Stimulated activated CD4-positive, alpha-beta T cell treated with anti-CD3 and anti-CD28 coated beads, Interleukin-12 subunit alpha, Interleukin-12 subunit beta, amount 100 ng/mL, for 4 hours (primary cell): ENCODE results near the gene PSMD13.
"Not testable (repeated sequence)": the region's sequence is repeated elsewhere in the genome, so short reads cannot be mapped to it uniquely, and the experiment has no call there.

ENCODE experiments used
- DNase-seq: peaks from one replicate; pipeline ENCODE4 v3.0.0-alpha.2; 2020

PSMD13 gene

DNA sequence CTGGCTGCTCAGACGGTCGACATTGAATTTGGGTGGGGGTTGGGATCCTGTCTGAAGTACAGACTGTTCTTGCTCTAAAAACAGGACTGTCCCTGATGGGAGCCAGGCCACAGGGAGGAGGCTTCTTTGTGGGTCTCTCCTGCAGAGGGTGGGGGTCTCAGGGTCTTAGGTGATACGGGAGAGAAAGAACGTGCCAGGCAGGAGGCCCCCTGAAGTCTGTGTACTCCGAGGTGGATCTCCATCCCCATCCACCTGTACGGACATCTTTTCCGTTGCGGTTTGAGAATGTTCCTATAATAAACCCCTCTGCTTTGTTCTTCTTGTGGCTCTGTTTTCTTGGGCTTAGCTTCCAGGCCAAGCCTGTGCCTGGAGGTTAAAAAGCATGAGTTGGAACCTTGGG is 15.9 kb downstream of the PSMD13 start:
- DNase-seq = no peak

DNA sequence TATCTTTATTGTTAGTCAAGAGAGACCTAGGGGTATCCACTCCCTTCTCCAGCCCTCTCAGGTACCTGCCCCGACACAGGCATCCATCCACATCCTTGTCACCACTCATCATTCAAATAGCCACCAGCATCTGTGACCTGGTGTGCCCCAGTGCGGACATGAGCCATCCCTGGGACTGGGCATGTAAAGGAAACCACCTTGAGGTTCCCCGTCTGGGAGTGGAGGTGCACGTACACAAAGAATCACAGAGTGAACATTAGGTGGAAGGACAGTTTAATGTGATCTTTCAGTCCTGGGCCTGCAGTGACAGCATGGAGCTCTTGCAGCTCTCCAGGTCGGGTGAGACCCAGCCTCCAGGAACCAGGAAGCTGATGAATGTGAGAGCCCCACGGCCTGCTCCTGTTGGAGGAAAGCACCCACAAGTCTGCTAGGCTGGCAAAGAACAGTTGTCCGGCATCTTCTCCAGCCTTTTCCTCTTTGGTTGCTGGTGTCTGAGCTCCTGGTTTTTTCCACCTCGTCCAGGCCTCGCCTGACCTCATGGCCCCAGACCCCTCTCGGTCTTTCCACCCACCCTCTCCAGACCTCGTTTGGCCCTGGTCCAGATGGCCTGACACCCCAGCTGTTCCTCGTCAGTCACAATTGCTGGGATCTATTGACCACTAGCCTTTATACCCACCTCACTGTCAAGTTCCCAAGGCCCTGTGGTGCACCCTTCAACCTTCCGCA is 16.5 kb downstream of the PSMD13 start:
- DNase-seq = no peak

DNA sequence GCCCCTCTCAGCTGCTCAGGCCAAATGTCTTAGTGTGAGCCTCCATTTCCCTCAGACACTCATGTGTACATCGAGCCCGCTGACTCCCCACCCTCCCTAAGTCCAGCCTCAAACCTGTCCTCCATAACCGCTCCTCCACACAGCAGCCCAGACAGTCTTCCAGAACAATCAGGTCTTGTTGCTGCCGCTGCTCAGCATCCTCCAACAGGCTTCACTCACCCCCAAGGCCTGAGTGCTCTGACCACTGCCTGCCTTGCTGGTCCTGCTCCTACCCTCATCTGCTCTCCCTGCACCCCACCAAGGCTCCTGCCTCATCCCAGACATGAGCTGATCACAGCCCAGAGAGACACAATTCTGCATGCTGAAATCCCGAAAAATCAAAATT is 17.1 kb downstream of the PSMD13 start:
- no peak for DNase-seq

DNA sequence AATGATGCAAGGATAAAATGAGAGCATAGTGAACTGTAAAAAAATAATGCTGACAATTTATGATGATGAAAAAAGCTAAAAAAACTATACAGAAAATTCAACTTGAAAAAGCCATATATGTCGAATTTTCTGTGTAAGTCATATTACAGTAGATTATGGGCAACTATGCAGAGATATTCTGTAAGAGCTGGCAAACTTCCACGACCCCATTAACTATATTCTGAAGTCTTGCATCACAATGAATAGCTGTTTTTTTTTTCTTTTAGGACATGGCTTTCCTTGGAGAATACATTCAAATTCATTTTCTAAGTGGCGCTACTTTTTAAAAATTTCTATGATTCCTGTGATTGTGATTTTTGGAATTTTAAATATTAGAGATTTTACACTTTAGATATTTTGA is 18.4 kb downstream of the PSMD13 start:
- no peak for DNase-seq

DNA sequence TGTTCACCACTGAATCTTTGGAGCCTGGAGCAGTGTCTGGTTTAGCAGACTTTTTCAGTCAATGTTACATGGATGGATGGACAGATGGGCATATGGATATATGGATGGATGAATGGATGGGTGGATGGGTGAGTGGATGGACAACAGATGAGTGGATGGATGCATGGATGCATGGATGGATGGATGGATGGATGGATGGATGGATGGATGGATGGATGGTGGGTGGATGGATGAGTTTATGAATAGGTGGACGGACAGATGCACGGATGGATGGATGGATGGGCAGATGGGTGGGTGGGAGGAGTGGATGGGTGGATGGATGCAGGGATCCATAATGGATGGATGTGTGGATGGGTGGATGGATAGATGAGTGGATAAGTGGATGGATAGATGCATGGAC is 19.0 kb downstream of the PSMD13 start:
- DNase-seq = no peak

DNA sequence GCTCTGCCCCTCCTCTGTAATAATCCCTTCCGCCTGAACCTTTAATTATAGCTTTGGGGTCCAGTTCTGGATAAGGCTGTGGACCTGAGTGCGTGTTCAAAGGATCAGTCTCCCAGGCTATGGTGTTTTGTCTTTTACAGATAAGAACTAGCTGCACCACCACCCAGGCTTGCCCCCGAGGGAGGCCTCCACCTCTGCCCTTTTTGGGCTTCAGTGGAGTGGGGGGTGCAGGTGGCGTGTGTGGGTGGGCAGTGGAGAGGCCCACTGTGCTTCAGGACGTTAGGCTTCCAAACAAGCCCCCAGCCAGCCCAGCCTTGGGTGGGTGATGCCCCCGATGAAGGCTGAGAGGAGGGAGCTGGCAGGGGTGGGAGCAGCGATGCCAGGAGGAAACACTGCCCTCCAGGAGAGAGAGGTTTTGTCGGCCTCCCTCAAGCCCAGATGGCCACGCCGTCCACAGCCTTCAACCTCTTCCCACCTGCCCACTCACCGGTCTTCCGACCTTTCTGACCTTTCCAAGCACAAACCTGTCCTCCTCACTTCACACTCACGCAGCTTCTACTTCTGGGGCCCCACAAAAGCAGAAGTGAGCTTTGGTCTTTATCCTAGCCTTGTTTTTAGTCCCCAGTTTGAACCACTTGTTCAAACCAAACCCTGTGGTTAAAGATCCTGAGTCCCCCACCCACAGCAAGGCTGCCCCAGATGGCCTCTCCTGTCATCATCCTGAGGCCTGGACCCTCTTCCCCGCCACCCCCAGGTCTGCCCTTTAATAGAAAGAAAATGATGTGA is 20.4 kb downstream of the PSMD13 start:
- no peak for DNase-seq

DNA sequence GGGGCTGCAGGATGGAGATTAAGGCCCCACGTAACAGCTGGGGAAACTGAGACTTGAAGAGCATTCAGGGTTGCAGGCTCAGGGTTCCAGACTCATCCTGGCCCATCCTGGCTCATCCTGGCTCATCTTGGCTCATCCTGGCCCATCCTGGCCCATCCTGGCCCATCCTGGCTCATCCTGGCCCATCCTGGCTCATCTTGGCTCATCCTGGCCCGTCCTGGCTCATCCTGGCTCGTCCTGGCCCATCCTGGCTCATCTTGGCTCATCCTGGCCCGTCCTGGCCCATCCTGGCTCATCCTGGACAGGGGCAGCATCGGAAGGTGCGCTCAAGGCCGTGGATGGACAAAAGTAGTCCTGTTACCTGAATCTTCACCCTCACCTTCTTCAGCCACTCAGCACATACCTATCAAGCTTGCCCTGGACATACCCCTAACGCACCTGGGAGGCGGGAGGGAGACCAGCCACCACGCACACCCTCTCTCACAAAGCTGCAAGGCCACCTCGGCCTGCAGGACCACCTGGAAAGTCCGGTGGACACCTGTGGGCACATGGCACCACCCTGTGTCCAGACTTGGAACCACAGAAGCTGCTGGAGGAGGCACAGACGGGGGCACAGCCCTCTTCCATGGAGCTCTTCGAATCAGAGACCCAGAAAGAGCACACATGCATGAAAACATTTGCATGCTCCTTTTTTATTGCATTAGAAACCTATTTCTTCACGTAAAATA is 21.2 kb downstream of the PSMD13 start:
- DNase-seq = no peak

DNA sequence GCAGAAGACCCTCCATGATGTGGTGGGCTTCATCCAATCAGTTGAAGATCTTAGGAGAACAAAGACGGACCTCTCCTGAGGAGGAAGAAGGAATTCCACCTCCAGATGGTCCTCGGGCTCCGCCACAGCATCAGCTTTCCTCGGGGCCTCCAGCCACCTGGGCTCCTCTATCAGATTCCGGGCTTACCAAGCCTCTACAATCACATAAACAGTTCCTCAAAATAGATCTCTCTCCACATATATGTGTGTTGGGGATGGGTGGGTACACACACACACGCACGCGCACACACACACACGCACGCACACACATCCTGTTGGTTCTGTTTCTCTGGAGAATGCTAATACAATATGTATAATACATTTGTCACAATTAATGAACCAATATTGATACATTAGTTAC is 22.6 kb downstream of the PSMD13 start:
- DNase-seq = no peak

DNA sequence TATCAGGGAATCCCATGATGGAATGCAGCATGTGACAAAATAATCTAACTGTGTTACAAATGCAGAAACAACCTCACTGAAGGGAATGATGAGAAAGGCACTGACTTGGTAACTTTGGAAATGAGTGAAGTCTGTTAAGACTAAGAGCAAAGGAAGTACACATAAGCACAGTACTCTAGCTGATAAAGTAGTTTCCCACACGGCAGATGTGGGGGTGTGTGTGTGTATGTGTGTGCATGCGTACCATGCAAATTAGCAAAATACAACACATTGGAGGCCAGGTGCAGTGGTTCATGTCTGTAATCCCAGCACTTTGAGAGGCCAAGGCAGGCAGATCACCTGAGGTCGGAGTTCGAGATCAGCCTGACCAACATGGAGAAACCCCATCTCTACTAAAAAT is 24.8 kb downstream of the PSMD13 start:
- DNase-seq = no peak

DNA sequence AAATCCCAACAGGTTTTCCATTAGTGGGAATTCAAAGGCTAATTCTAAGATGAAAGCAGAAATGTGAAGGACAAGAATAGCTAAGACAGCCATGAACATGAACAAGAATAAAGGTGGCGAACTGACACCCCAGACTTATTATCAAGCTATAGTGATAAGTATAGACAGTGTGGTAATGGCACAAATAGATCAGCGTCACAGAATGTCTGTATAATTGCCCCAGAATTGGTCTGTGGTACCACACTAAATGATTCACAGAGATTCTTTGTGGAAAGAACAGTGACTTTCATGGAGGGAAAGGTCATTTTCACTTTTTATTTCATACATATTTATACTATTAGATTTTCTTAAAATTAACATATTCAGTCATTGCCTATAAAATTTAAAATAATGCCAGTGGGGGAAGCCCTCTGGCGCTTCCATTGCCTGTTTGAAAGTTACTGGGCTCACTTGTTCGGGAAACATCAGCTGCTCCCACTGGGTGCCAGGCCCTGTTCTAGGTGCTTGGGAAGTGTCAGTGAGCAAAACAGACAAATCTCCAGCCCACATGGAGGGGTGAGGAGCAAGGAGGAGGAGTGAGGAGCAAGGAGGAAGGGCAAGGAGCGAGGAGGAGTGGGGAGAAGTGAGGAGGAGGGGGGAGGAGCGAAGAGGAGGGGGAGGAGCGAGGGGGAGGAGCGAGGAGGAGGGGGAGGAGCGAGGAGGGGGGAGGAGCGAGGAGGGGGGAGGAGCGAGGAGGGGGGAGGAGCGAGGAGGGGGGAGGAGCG is 30.1 kb downstream of the PSMD13 start:
- no peak for DNase-seq

DNA sequence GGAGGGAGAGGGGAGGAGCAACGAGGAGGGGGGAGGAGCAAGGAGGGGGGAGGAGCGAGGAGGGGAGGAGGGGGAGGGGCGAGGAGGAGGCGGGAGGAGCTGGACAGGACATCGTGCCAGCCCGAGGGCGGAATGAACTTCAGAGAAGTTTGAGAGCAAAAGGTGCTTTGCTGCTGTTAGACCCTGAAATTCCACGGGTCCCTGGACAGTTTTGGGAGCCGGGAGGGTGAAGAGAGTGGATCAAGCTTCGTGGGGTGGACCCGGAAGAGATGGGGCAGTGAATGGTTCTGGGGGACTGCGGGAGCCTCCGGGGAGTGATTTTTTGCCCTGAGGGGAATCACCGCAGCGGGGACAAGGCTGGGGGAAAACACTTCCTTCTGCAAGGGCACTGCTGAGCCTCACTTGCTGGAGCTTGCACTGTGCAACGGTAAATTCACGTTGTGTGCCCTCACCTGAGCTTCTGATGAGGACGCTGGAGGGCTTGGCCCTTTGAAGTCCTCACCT is 30.8 kb downstream of the PSMD13 start:
- peak; percentile 50 for DNase-seq

DNA sequence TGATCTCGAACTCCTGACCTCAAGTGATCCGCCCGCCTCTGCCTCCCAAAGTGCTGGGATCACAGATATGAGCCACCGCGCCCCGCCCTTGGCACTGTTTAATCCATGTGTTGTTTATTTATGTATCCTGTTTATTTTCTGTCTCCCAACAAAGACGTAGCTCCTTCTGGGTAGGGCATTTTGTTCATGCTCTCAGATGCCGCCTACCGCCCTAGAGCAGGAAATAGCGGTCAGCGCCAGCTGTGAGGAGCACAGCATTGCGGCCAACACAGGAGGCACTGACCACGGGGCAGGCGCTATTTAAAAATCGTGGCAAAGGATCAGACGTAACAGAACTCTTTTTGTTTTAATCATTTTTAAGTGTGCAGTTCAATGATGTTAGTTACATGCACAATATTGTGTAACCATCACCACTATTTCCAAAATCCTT is 32.0 kb downstream of the PSMD13 start:
- DNase-seq = not testable (repeated sequence)

DNA sequence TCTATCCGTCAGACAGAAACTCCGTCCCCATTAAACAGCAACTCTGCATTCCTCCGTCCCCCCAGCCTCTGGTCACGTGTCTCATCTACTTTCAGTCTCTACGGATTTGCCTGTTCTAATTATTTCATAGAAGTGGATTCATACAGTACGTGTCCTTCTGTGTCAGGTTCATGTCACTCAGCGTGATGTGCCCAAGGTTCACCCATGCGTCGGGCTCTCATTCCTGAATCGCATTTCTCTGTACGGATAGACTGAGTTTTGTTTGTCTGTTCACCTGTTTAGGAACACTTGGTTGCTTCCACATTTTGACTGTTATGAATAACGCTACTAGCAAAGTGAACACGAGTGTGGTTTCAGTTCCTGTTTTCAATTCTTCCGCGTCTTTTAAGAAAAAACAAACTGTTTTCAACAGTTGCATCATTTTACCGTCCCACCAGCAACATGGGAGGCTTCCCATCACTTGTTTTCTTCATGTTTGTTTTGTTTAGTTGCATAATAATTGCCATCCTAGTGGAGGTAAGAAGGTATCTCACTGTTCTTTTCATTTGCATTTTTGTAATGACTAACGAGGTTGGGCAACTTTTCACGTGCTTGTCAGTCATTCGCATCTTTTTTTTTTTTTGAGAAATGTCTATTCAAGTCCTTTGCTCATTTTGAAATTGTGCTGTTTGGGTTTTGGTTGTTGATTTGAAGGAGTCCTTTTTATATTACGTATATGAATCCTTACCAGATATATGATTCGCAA is 32.5 kb downstream of the PSMD13 start:
- DNase-seq = no peak

DNA sequence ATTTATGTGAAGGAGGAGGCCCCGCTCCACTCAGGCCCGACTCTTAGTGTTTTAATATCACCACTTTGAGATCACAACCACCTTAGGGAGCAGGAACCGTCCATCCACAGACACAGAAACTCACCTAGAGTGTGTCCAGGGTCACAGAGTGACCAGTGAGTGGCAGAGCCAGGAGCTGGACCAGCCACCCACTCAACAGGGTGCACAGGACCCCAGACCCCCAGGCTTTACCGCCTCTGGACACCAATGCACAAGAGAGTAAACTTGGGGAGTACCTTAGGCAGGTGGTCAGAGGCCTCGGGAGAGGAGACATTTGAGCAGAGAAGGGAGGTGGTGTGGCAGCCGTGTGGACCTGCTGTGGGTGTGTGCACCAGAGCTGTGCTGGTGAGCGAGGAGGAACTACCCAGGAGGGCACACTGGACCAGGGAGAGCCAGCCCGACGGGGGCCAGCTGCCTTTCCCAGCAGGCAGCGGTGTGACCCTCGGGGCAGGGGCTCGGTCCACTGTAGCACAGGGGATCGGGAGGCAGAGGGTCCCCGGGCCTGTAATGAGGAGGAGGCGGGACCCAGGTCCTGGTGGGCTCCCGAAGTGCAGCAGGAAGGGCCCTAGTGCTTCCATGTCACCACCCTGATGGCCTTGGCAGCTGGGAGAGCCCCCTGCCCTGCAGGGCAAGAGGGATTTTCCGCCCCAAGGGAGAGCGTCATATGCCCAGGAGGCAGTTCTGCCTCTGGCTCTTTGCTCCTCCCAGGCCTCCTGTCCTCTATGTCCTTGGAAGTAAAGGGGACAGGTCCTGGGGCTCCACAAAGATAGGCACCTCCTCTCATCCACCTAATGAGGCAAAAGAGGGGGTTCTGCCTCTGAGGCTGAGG is 33.9 kb downstream of the PSMD13 start:
- DNase-seq = no peak

DNA sequence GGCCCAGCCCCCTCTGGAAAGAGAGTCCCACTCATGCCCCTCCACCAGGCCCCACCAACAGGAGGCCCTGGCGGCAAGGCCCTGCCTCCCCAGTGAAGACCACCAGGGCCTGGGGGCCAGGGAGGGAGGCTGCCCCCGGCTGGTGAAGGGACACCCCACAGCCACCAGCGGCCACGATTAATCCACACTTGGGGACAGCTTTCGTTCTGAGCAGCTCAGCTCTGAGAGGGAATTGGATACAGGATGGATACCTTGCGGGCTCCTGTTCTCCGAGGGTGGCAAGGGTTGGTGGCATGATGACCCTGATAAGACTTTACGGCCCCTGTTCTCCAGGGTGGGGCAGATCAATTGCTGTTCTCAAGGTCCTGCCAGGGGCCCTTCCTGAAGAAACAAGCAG is 34.5 kb downstream of the PSMD13 start:
- DNase-seq = no peak

DNA sequence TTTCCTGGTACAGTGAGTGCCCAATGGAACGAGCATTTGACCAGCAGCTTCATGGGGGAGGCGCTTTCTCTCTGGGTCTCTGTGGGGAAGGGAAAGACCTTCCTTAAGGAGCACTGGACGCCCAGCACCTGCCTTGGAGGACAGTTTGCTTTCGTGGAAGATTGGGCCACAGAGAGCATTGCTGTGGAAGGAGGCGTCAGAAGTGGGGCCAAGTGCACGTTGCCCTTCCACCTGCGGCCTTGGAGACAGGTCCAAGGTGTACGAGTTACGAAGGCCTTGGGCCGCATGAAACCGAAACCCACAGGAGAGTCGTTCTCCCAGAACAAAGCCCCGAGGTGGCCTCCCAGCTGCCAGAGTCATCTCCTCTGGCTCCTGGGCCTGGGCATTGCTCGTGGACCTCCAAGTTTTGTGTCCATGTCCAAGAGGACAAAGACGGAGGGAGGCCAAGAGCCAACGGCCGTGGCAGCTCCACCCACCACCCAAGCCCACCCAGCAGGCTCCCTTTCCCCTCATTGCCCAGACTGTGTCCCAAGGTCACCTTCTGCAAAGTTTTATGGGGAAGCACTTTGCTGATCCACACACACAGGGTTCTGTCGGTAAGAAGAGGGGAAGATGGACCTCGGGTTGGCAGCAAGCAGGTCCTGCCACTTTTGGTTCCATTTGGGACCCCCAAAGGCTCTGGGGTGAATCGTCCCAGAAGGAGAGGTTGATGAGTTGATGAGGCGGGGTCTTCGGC is 35.6 kb downstream of the PSMD13 start:
- no peak for DNase-seq

DNA sequence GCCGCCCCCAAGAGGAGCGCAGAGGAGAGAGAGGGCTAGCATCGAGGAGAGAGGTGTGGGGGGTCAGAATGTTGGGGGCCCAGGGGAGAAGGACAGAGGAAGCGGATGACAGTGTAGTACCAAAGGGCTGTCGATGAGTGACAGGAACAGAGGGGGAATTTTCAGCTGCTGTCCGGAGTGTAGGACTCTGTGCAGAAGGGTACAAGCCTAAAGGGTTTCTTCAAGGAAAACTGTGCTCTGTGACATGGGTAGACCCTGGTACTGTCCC is 36.1 kb downstream of the PSMD13 start:
- DNase-seq = no peak

DNA sequence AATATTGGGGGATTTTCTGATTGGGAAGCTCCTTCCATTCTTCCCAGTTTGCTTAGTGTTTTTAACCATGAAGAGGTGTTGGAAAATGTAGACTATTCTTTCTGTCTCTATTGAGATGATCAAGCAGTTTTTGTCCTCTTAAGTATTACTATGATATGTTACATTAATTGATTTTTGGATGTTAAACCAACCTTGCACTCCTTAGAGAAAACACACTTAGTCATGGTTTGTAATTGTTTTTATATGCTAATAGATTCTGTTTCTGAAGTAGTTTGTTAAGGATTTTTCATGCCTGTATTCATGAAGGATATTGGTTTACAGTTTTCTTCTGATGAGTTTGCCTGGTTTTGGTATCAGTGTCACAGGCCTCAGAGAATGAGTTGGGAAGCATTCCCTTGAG is 39.4 kb downstream of the PSMD13 start:
- DNase-seq = no peak

DNA sequence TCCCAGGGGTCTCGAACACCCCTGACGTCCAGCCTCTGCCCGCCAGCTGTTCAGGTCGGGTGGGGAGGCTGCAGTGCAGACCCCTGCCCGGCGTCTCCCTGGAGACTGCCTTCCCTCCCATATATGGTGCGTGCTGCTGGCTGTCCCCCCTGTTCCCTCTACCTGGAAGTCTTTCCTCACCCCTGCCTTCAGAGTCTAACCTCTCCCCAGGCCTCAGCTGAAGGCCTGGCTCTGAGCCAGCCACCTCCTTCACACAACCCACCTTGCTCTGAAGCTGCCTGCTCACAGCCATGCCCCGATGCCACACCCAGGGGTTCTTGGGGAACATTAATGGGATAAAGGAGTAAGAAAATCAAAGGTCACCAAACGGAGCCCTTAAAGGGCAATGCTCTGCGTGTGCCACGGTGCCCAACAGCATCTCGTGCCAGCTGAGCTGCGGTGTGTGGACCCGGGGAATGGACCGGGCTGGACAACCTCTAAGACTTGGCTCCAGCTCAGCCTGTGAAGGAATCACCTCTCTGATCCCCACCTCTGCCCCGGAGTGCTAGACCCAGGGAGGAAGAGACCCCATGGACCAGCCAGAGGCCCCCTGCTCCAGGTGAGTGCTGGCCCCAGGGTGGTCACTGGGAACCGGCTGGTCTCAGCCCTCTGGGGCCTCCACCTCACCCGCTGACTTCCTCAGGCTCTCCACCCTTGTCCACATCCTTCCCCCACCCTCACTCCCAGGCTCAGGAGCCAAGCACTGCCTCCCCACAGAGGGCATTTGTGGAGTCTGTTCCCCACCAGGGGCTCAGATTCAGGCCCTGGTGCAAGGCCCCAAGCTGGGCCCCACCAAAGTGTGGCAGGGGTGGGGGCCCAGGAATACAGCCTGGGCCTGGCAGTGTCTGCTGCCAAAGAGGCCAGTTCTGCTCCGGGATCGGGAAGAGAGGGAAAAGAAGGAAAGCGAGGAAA is 41.5 kb downstream of the PSMD13 start, which contains the start of gene NLRP6:
NLRP6 (plus strand) TSS at position 407 of the 951 bp plus-strand sequence; CDS start at position 570, 163 bp downstream.
- DNase-seq = no peak
